Stimulated activated CD4-positive, alpha-beta T cell treated with anti-CD3 and anti-CD28 coated beads, Interleukin-15, amount 100 ng/mL, for 48 hours (primary cell): Measurements from ENCODE around the gene PTPRM.

ENCODE experiments used
- DNase-seq, 2 donors: peaks; one replicate each; pipeline ENCODE4 v3.0.0-alpha.2; 2020; ENCODE audit warnings: low read depth in 2 of 2

PTPRM gene

GRCh38 chr18:8231316-8231715, 664.2 kb downstream of the PTPRM start:
- no peak for DNase-seq

- no peak for DNase-seq
These were observed 665.7 kb downstream of the PTPRM start for GRCh38 chr18:8232791-8233190.

- no peak for DNase-seq
These were observed 668.8 kb downstream of the PTPRM start for GRCh38 chr18:8235894-8236293.

- DNase-seq: no peak
These were observed 671.4 kb downstream of the PTPRM start for GRCh38 chr18:8238507-8238906.

- no peak for DNase-seq
These were observed 674.6 kb downstream of the PTPRM start for GRCh38 chr18:8241731-8242130.

- DNase-seq: no peak
These were observed 675.1 kb downstream of the PTPRM start for GRCh38 chr18:8242151-8242696.

GRCh38 chr18:8247700-8248099, 680.6 kb downstream of the PTPRM start:
- no peak for DNase-seq

GRCh38 chr18:8248576-8248975, 681.5 kb downstream of the PTPRM start:
- no peak for DNase-seq

- no peak for DNase-seq
These were observed 682.7 kb downstream of the PTPRM start for GRCh38 chr18:8249811-8250210.

- DNase-seq: no peak
These were observed 685.3 kb downstream of the PTPRM start for GRCh38 chr18:8252371-8252770.

- DNase-seq: no peak
These were observed 686.8 kb downstream of the PTPRM start for GRCh38 chr18:8253944-8254343.

- no peak for DNase-seq
These were observed 687.5 kb downstream of the PTPRM start for GRCh38 chr18:8254654-8255053.

GRCh38 chr18:8257851-8258434, 690.8 kb downstream of the PTPRM start:
- DNase-seq: no peak

- DNase-seq: no peak
These were observed 693.2 kb downstream of the PTPRM start for GRCh38 chr18:8260319-8260718.

GRCh38 chr18:8260827-8261226, 693.7 kb downstream of the PTPRM start:
- no peak for DNase-seq

- no peak for DNase-seq
These were observed 694.6 kb downstream of the PTPRM start for GRCh38 chr18:8261651-8262091.

- no peak for DNase-seq
These were observed 695.1 kb downstream of the PTPRM start for GRCh38 chr18:8262221-8262620.

- DNase-seq: no peak
These were observed 697.0 kb downstream of the PTPRM start for GRCh38 chr18:8264116-8264515.

- no peak for DNase-seq
These were observed 697.8 kb downstream of the PTPRM start for GRCh38 chr18:8264861-8265411.

- no peak for DNase-seq
These were observed 705.1 kb downstream of the PTPRM start for GRCh38 chr18:8272254-8272653.

- no peak for DNase-seq
These were observed 707.3 kb downstream of the PTPRM start for GRCh38 chr18:8274370-8274769.

GRCh38 chr18:8276406-8276805, 709.3 kb downstream of the PTPRM start:
- no peak for DNase-seq

GRCh38 chr18:8277270-8277669, 710.2 kb downstream of the PTPRM start:
- DNase-seq: no peak

GRCh38 chr18:8279346-8279745, 712.2 kb downstream of the PTPRM start:
- no peak for DNase-seq
